GM23338 (cell line): Measurements from ENCODE around the gene HS6ST1.

Experiments used
- CREB1 ChIP-seq: fragments of 250-450 bp; sonication (Bioruptor Pico); IDR thresholded peaks from 2 replicates; pipeline ENCODE4 v1.5.0; 2020; ENCODE audit warnings: low read depth, mild to moderate bottlenecking, moderate library complexity
- EZH2 ChIP-seq: fragments of 200-600 bp; sonication (generic); IDR thresholded peaks from one replicate; pipeline ENCODE4 v1.8.0; 2017; ENCODE audit warnings: antibody characterized with exemption, mild to moderate bottlenecking, low read depth; ENCODE audit not compliant: unreplicated experiment
- EZH2phosphoT487 ChIP-seq: fragments of 200-600 bp; sonication (generic); IDR thresholded peaks from one replicate; pipeline ENCODE4 v1.8.1; 2018; ENCODE audit warnings: antibody characterized with exemption; ENCODE audit not compliant: unreplicated experiment
- JUNB ChIP-seq: IDR thresholded peaks from one replicate; pipeline ENCODE4 v1.6.1; 2016; ENCODE audit warnings: antibody characterized with exemption; ENCODE audit not compliant: unreplicated experiment
- NANOG ChIP-seq: IDR thresholded peaks from 2 replicates; pipeline ENCODE4 v1.6.1; 2016; ENCODE audit warnings: antibody characterized with exemption, borderline replicate concordance
- POLR2AphosphoS5 ChIP-seq: IDR thresholded peaks from 2 replicates; pipeline ENCODE4 v1.6.1; 2016; ENCODE audit warnings: antibody characterized with exemption, low read depth
- STAT1 ChIP-seq: IDR thresholded peaks from one replicate; pipeline ENCODE4 v1.6.1; 2016; ENCODE audit warnings: antibody characterized with exemption; ENCODE audit not compliant: unreplicated experiment
- ZNF114 ChIP-seq: fragments of 250-450 bp; sonication (Bioruptor Pico); IDR thresholded peaks from 2 replicates; pipeline ENCODE4 v1.5.0; 2020; ENCODE audit warnings: mild to moderate bottlenecking, moderate library complexity
- ZNF331 ChIP-seq: fragments of 250-450 bp; sonication (Bioruptor Pico); IDR thresholded peaks from 2 replicates; pipeline ENCODE4 v1.5.0; 2020; ENCODE audit warnings: low read depth, mild to moderate bottlenecking, moderate library complexity
- TF ChIP-seq, protein P1 (sequence below), 2 experiments: fragments of 200-600 bp in 1 of 2; sonication (generic) in 1 of 2; conservative IDR thresholded peaks; 2 replicates each; pipeline versions ENCODE4 v1.5.1 to v1.6.1; 2016 to 2017; ENCODE audit warnings: antibody characterized with exemption in 2 of 2, low read depth in 2 of 2, mild to moderate bottlenecking in 2 of 2, moderate library complexity in 1 of 2
- TF ChIP-seq, protein P2 (sequence below): fragments of 250-450 bp; sonication (Bioruptor Pico); IDR thresholded peaks from 2 replicates; pipeline ENCODE4 v1.5.0; 2020; ENCODE audit warnings: mild to moderate bottlenecking, moderate library complexity
- TF ChIP-seq, protein P3 (sequence below): IDR thresholded peaks from one replicate; pipeline ENCODE4 v1.6.1; 2018; ENCODE audit warnings: antibody characterized with exemption; ENCODE audit not compliant: unreplicated experiment

DNA sequence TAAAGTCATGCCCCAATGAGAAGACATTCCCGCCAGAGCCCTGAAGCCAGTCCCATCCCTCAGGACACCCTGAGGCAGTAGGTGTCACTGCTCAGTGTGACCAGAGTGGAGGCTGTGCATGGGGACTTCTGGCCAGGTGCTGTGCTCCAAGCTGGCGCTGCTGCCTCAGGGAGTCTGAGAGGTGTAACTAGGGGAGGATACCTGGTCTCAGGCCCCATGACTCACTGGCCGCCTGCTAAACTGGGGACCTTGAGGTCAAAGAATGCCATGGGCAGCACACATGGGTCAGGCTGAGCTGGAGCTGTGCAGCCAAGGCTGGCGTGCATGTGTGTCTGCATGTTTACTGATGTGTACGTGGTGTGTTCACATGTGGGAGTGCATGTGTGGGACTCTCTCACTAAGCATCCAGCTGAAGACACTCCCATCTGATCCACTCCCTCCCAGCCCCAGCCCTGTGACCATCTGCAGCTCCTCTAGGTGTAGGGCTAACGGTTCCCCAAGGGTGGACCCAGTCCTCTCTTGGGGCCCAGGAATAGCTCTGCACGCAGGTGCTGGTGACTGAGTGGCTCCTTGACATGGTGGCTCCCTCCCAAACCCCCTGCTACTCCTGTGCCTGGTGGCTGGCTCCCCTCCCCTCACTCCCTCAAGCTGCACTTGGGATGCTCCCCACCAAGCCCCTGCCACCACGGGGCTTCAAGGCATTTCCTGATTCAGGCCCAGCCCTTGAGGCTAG is 16.5 kb downstream of the HS6ST1 start:
- TF ChIP-seq CREB1 (no peak), EZH2 (no peak), POLR2AphosphoS5 (no peak), NANOG (no peak), ZNF114 (CRISPR knock-in tag) (no peak), EZH2phosphoT487 (no peak), JUNB (no peak), ZNF331 (CRISPR knock-in tag) (no peak), STAT1 (no peak)
- TF ChIP-seq, protein P1, sequence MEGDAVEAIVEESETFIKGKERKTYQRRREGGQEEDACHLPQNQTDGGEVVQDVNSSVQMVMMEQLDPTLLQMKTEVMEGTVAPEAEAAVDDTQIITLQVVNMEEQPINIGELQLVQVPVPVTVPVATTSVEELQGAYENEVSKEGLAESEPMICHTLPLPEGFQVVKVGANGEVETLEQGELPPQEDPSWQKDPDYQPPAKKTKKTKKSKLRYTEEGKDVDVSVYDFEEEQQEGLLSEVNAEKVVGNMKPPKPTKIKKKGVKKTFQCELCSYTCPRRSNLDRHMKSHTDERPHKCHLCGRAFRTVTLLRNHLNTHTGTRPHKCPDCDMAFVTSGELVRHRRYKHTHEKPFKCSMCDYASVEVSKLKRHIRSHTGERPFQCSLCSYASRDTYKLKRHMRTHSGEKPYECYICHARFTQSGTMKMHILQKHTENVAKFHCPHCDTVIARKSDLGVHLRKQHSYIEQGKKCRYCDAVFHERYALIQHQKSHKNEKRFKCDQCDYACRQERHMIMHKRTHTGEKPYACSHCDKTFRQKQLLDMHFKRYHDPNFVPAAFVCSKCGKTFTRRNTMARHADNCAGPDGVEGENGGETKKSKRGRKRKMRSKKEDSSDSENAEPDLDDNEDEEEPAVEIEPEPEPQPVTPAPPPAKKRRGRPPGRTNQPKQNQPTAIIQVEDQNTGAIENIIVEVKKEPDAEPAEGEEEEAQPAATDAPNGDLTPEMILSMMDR (conservative IDR thresholded peaks at IDR 0.05; ENCODE audit: low read depth in 2 of 2): no peak
- TF ChIP-seq, protein P2, sequence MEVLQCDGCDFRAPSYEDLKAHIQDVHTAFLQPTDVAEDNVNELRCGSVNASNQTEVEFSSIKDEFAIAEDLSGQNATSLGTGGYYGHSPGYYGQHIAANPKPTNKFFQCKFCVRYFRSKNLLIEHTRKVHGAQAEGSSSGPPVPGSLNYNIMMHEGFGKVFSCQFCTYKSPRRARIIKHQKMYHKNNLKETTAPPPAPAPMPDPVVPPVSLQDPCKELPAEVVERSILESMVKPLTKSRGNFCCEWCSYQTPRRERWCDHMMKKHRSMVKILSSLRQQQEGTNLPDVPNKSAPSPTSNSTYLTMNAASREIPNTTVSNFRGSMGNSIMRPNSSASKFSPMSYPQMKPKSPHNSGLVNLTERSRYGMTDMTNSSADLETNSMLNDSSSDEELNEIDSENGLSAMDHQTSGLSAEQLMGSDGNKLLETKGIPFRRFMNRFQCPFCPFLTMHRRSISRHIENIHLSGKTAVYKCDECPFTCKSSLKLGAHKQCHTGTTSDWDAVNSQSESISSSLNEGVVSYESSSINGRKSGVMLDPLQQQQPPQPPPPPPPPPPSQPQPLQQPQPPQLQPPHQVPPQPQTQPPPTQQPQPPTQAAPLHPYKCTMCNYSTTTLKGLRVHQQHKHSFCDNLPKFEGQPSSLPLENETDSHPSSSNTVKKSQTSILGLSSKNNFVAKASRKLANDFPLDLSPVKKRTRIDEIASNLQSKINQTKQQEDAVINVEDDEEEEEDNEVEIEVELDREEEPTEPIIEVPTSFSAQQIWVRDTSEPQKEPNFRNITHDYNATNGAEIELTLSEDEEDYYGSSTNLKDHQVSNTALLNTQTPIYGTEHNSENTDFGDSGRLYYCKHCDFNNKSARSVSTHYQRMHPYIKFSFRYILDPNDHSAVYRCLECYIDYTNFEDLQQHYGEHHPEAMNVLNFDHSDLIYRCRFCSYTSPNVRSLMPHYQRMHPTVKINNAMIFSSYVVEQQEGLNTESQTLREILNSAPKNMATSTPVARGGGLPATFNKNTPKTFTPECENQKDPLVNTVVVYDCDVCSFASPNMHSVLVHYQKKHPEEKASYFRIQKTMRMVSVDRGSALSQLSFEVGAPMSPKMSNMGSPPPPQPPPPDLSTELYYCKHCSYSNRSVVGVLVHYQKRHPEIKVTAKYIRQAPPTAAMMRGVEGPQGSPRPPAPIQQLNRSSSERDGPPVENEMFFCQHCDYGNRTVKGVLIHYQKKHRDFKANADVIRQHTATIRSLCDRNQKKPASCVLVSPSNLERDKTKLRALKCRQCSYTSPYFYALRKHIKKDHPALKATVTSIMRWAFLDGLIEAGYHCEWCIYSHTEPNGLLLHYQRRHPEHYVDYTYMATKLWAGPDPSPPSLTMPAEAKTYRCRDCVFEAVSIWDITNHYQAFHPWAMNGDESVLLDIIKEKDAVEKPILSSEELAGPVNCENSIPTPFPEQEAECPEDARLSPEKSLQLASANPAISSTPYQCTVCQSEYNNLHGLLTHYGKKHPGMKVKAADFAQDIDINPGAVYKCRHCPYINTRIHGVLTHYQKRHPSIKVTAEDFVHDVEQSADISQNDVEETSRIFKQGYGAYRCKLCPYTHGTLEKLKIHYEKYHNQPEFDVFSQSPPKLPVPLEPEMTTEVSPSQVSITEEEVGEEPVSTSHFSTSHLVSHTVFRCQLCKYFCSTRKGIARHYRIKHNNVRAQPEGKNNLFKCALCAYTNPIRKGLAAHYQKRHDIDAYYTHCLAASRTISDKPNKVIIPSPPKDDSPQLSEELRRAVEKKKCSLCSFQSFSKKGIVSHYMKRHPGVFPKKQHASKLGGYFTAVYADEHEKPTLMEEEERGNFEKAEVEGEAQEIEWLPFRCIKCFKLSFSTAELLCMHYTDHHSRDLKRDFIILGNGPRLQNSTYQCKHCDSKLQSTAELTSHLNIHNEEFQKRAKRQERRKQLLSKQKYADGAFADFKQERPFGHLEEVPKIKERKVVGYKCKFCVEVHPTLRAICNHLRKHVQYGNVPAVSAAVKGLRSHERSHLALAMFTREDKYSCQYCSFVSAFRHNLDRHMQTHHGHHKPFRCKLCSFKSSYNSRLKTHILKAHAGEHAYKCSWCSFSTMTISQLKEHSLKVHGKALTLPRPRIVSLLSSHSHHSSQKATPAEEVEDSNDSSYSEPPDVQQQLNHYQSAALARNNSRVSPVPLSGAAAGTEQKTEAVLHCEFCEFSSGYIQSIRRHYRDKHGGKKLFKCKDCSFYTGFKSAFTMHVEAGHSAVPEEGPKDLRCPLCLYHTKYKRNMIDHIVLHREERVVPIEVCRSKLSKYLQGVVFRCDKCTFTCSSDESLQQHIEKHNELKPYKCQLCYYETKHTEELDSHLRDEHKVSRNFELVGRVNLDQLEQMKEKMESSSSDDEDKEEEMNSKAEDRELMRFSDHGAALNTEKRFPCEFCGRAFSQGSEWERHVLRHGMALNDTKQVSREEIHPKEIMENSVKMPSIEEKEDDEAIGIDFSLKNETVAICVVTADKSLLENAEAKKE: no peak
- TF ChIP-seq, protein P3, sequence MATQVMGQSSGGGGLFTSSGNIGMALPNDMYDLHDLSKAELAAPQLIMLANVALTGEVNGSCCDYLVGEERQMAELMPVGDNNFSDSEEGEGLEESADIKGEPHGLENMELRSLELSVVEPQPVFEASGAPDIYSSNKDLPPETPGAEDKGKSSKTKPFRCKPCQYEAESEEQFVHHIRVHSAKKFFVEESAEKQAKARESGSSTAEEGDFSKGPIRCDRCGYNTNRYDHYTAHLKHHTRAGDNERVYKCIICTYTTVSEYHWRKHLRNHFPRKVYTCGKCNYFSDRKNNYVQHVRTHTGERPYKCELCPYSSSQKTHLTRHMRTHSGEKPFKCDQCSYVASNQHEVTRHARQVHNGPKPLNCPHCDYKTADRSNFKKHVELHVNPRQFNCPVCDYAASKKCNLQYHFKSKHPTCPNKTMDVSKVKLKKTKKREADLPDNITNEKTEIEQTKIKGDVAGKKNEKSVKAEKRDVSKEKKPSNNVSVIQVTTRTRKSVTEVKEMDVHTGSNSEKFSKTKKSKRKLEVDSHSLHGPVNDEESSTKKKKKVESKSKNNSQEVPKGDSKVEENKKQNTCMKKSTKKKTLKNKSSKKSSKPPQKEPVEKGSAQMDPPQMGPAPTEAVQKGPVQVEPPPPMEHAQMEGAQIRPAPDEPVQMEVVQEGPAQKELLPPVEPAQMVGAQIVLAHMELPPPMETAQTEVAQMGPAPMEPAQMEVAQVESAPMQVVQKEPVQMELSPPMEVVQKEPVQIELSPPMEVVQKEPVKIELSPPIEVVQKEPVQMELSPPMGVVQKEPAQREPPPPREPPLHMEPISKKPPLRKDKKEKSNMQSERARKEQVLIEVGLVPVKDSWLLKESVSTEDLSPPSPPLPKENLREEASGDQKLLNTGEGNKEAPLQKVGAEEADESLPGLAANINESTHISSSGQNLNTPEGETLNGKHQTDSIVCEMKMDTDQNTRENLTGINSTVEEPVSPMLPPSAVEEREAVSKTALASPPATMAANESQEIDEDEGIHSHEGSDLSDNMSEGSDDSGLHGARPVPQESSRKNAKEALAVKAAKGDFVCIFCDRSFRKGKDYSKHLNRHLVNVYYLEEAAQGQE: no peak
